Adrenal gland (tissue), 12 donors: ENCODE measurements around the gene TMEM63C. TPM values are rescaled to one million over a fixed set of nuclear protein-coding genes. Genes with fewer than 3 reads are reported as not detected.

ENCODE experiments used
- DNase-seq, 7 donors: peaks; one replicate each; pipeline ENCODE4 v3.0.0-alpha.2; 2019 to 2020
- H3K27ac ChIP-seq, 5 donors: fragments of 200-600 bp; sonication (generic) in 4 of 5; 1 replicate in 3 of 5; 2 replicates in 2 of 5; pipeline versions ENCODE4 v1.5.1 to v1.8.0; 2016 to 2020; ENCODE audit warnings: mild to moderate bottlenecking in 1 of 5
- H3K27me3 ChIP-seq: fragments of 200-600 bp; 2 replicates; pipeline ENCODE4 v1.8.0; 2021
- H3K36me3 ChIP-seq, 2 donors: fragments of 200-600 bp; replicated peaks in 1 of 2; 1 replicate in 1 of 2; 2 replicates in 1 of 2; pipeline versions ENCODE4 v1.5.1 to v1.8.0; 2018 to 2022
- H3K4me1 ChIP-seq, 2 donors: fragments of 200-600 bp; replicated peaks in 1 of 2; 1 replicate in 1 of 2; 2 replicates in 1 of 2; pipeline versions ENCODE4 v1.5.1 to v1.8.0; 2018 to 2021
- H3K4me3 ChIP-seq, 4 donors: fragments of 200-600 bp; sonication (generic) in 3 of 4; one replicate each; pipeline ENCODE4 v1.5.1; 2016 to 2018
- H3K9me3 ChIP-seq, 3 donors: fragments of 200-600 bp; sonication (generic) in 1 of 3; replicated peaks in 1 of 3; 1 replicate in 2 of 3; 2 replicates in 1 of 3; pipeline versions ENCODE4 v1.5.1 to v1.8.0; 2016 to 2021
- CTCF ChIP-seq, 6 experiments: fragments of 450-650 bp in 4 of 6; fragments of 200-600 bp in 2 of 6; sonication (generic) in 1 of 6; IDR thresholded peaks; 1 replicate in 5 of 6; 2 replicates in 1 of 6; pipeline versions ENCODE4 v1.5.1 to v1.8.0; 2016 to 2021; ENCODE audit warnings: antibody characterized with exemption in 6 of 6, mild to moderate bottlenecking in 2 of 6, moderate library complexity in 1 of 6
- POLR2A ChIP-seq, 2 donors: fragments of 450-650 bp; IDR thresholded peaks; one replicate each; pipeline ENCODE4 v1.6.1; 2017; ENCODE audit warnings: antibody characterized with exemption in 2 of 2, mild to moderate bottlenecking in 2 of 2, moderate library complexity in 1 of 2
- WGBS, 4 donors: extraction: QIAGEN DNeasy Blood & Tissue Kit in 2 of 4; methylation state at CpG; one replicate each; pipeline versions ENCODE4 v1.1.5 to v1.1.7; 2013 to 2017; 5-methylcytosine and 5-hydroxymethylcytosine counted together
- intact Hi-C, 2 donors: fragments of 100-400 bp; cut with DNase I; formaldehyde crosslinking; loops; one replicate each; pipeline versions ENCODE4 v1.14.1 to v1.15.0; 2022 to 2023
- polyA plus RNA-seq, 3 donors: library from polyadenylated mRNA; stranded (reverse); fragments of 200-250 nt in 2 of 3; fragments of 350-450 nt in 1 of 3; fragmentation: Illumina TruSeq in 1 of 3; extraction: RNeasy Lipid Tissue Mini Kit (QIAGEN cat#74804) in 1 of 3; gene quantifications; one replicate each; pipeline ENCODE4 v1.2.3, GENCODE V29; 2013 to 2014
- total RNA-seq, 9 donors: library from RNA; depleted of rRNA in 4 of 9; stranded (reverse); fragments of >200 nt in 4 of 9; fragments of 120-200 nt in 1 of 9; fragmentation: NEBNext Ultra II Directional in 1 of 9; extraction: Animal tissue kit (Norgen Biotek cat#: 25700) in 1 of 9; gene quantifications; one replicate each; pipeline versions ENCODE4 v1.1.0 to v1.2.4, GENCODE V29; 2013 to 2023
- donor health status: healthy with polysubstance abuse.
- donor health status: Bipolar disorder and iron deficiency.
- donor health status: DM: yes; HTN: yes; CAD: no.
- donor health status: DM: no; HTN: no; CAD: no.
- donor health status: DM: no; HTN: no; CAD: no.
- donor health status: DM: yes; HTN: yes; CAD: no.

TMEM63C gene
- total and polyA plus RNA-seq, 12 donors = 2.7 to 21.2 (median 8.3) TPM

DNA sequence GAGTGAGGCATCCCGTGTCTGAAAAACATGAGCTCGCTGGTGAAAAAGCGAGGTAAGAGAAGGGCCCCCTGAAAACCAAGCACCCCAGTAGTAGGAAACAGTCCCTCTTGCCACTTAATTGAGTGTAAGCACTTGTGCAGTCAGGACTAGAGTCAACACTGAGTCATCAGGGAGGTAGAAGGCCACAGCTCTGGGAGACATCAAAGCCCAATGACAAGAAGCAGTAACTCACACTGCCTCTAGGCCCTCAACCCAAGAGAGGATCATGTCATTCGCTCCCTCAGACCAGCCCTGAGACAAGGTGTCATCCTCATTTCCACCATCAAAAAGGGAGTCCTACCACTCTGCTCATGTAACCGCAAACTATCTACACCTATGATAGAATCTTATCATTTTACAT is 121.3 kb downstream of the TMEM63C start:
- H3K27me3 ChIP-seq = no peaks in the 10 kb centered on the region
- 72 to 80% (median 76%) methylated on average over 5 of the region's 5 CpGs for WGBS, 4 donors
- no peak overlapping the region for H3K4me3 ChIP-seq
- TF ChIP-seq POLR2A (IDR thresholded peaks at IDR 0.05) (peak in 1 of 2 donors; percentile 45), CTCF (IDR thresholded peaks at IDR 0.05) (peak in 1 of 6 experiments; percentile 10)
- H3K27ac ChIP-seq = peak overlapping the region; percentile 66 to 92 (median 86)
- peaks cover 0 to 5% of the 10 kb centered on the region in 2 donors for H3K36me3 ChIP-seq
- H3K9me3 ChIP-seq = no peaks in the 10 kb centered on the region
- peak; percentile 64 to 81 (median 75) for DNase-seq
- intact Hi-C loops = no loop called here
- peaks cover 5 to 37% of the 10 kb centered on the region in 2 donors for H3K4me1 ChIP-seq

GRCh38 chr14:77303417-77304156 is 122.0 kb downstream of the TMEM63C start:
- TF ChIP-seq POLR2A (IDR thresholded peaks at IDR 0.05) (peak in 1 of 2 donors; percentile 2), CTCF (IDR thresholded peaks at IDR 0.05) (no peak)
- Histone ChIP-seq H3K4me1 (peaks cover 5 to 37% of the 10 kb centered on the region in 2 donors), H3K9me3 (no peaks in the 10 kb centered on the region), H3K27ac (peak overlapping the region; percentile 66 to 92 (median 86)), H3K4me3 (no peak overlapping the region), H3K27me3 (no peaks in the 10 kb centered on the region), H3K36me3 (no peaks in the 10 kb centered on the region)
- intact Hi-C loops = no loop called here
- DNase-seq = peak; percentile 63 to 83 (median 79)
- 46 to 51% (median 49%) methylated on average over 4 of the region's 4 CpGs for WGBS, 4 donors

GRCh38 chr14:77305696-77306095 is 124.1 kb downstream of the TMEM63C start:
- H3K4me3 ChIP-seq = no peak overlapping the region
- H3K9me3 ChIP-seq = no peaks in the 10 kb centered on the region
- peaks cover 5 to 37% of the 10 kb centered on the region in 2 donors for H3K4me1 ChIP-seq
- H3K27me3 ChIP-seq = no peaks in the 10 kb centered on the region
- peak in 2 of 7 donors; percentile 39 to 46 for DNase-seq
- no peaks in the 10 kb centered on the region for H3K36me3 ChIP-seq
- intact Hi-C loops = no loop called here
- H3K27ac ChIP-seq = no peak overlapping the region
- 51 to 71% (median 56%) methylated on average over 4 of the region's 4 CpGs for WGBS, 4 donors
- TF ChIP-seq CTCF (IDR thresholded peaks at IDR 0.05) = no peak
- no peak for TF ChIP-seq POLR2A (IDR thresholded peaks at IDR 0.05)

GRCh38 chr14:77306416-77306815 is 124.8 kb downstream of the TMEM63C start:
- no peak overlapping the region for H3K4me3 ChIP-seq
- DNase-seq = no peak
- H3K4me1 ChIP-seq = peaks cover 5 to 37% of the 10 kb centered on the region in 2 donors
- WGBS, 4 donors = 77 to 89% (median 87%) methylated on average over 3 of the region's 3 CpGs
- no peaks in the 10 kb centered on the region for H3K36me3 ChIP-seq
- H3K9me3 ChIP-seq = no peaks in the 10 kb centered on the region
- intact Hi-C loops = no loop called here
- H3K27me3 ChIP-seq = no peaks in the 10 kb centered on the region
- no peak overlapping the region for H3K27ac ChIP-seq
- TF ChIP-seq POLR2A (IDR thresholded peaks at IDR 0.05) (no peak), CTCF (IDR thresholded peaks at IDR 0.05) (no peak)
